GM23338 (cell line): Measurements from ENCODE around the gene HUS1. TPM values are rescaled to one million over a fixed set of nuclear protein-coding genes. Genes with fewer than 3 reads are reported as not detected.

Experiments
- ATAC-seq: fragments of 200-7000 bp; cut with Tn5 transposase; 3 replicates; pipeline ENCODE4 v1.9.1; 2020
- DNase-seq: peaks from one replicate; pipeline ENCODE4 v3.0.0-alpha.2; 2015; ENCODE audit warnings: low spot score
- H2AFZ ChIP-seq: fragments of 200-600 bp; sonication (generic); 2 replicates; pipeline ENCODE4 v1.8.0; 2016; ENCODE audit warnings: antibody characterized with exemption, mild to moderate bottlenecking, moderate library complexity
- H3F3A ChIP-seq: fragments of 200-600 bp; sonication (generic); replicated peaks from 2 replicates; pipeline ENCODE4 v1.8.0; 2017; ENCODE audit warnings: antibody characterized with exemption, mixed run types, low read depth
- H3K27ac ChIP-seq: fragments of 200-600 bp; sonication (generic); 2 replicates; pipeline ENCODE4 v1.6.1; 2016; ENCODE audit warnings: low read depth
- H3K27me3 ChIP-seq: fragments of 200-600 bp; sonication (generic); 2 replicates; pipeline ENCODE4 v1.8.0; 2016; ENCODE audit warnings: mild to moderate bottlenecking, mixed run types, moderate library complexity; ENCODE audit not compliant: insufficient read depth
- H3K36me3 ChIP-seq: fragments of 200-600 bp; sonication (generic); 2 replicates; pipeline ENCODE4 v1.8.0; 2016; ENCODE audit warnings: mild to moderate bottlenecking; ENCODE audit not compliant: insufficient read depth
- H3K4me1 ChIP-seq: fragments of 200-600 bp; sonication (generic); 2 replicates; pipeline ENCODE4 v1.8.0; 2016; ENCODE audit warnings: mild to moderate bottlenecking, moderate library complexity; ENCODE audit not compliant: insufficient read depth
- H3K4me2 ChIP-seq: fragments of 200-600 bp; sonication (generic); 2 replicates; pipeline ENCODE4 v1.7.1; 2017; ENCODE audit warnings: mixed run types
- H3K4me3 ChIP-seq: fragments of 200-600 bp; sonication (generic); 2 replicates; pipeline ENCODE4 v1.6.1; 2016; ENCODE audit warnings: mixed run types
- H3K79me2 ChIP-seq: fragments of 200-600 bp; sonication (generic); replicated peaks from 2 replicates; pipeline ENCODE4 v1.8.0; 2017; ENCODE audit warnings: mild to moderate bottlenecking; ENCODE audit not compliant: insufficient read depth
- H3K9me2 ChIP-seq: fragments of 200-600 bp; sonication (generic); 2 replicates; pipeline ENCODE4 v1.8.0; 2017; ENCODE audit not compliant: insufficient read depth
- H4K20me1 ChIP-seq: fragments of 200-600 bp; sonication (generic); replicated peaks from 2 replicates; pipeline ENCODE4 v1.8.0; 2017; ENCODE audit warnings: mild to moderate bottlenecking; ENCODE audit not compliant: insufficient read depth
- H3K27ac Mint-ChIP-seq: 2 replicates; pipeline ENCODE4 v1.8.0; 2020; ENCODE audit warnings: inconsistent platforms, mild to moderate bottlenecking, moderate library complexity, mixed read lengths
- H3K27me3 Mint-ChIP-seq: 3 replicates; pipeline ENCODE4 v1.8.0; 2022; ENCODE audit warnings: low read depth, mild to moderate bottlenecking, moderate library complexity, mixed read lengths, inconsistent platforms; ENCODE audit not compliant: insufficient read depth, poor library complexity
- H3K36me3 Mint-ChIP-seq: 3 replicates; pipeline ENCODE4 v1.8.0; 2021; ENCODE audit warnings: low read depth, mild to moderate bottlenecking, inconsistent platforms, moderate library complexity, mixed read lengths
- H3K4me1 Mint-ChIP-seq: 3 replicates; pipeline ENCODE4 v1.8.0; 2020; ENCODE audit warnings: mild to moderate bottlenecking, inconsistent platforms, mixed read lengths
- H3K4me3 Mint-ChIP-seq: 3 replicates; pipeline ENCODE4 v1.8.0; 2021; ENCODE audit warnings: moderate library complexity, mild to moderate bottlenecking, inconsistent platforms, mixed read lengths
- H3K9me3 Mint-ChIP-seq: 3 replicates; pipeline ENCODE4 v1.8.0; 2020; ENCODE audit warnings: moderate library complexity, mild to moderate bottlenecking, inconsistent platforms, mixed read lengths
- EZH2 ChIP-seq: fragments of 200-600 bp; sonication (generic); IDR thresholded peaks from one replicate; pipeline ENCODE4 v1.8.0; 2017; ENCODE audit warnings: antibody characterized with exemption, mild to moderate bottlenecking, low read depth; ENCODE audit not compliant: unreplicated experiment
- EZH2phosphoT487 ChIP-seq: fragments of 200-600 bp; sonication (generic); IDR thresholded peaks from one replicate; pipeline ENCODE4 v1.8.1; 2018; ENCODE audit warnings: antibody characterized with exemption; ENCODE audit not compliant: unreplicated experiment
- NANOG ChIP-seq: IDR thresholded peaks from 2 replicates; pipeline ENCODE4 v1.6.1; 2016; ENCODE audit warnings: antibody characterized with exemption, borderline replicate concordance
- STAT1 ChIP-seq: IDR thresholded peaks from one replicate; pipeline ENCODE4 v1.6.1; 2016; ENCODE audit warnings: antibody characterized with exemption; ENCODE audit not compliant: unreplicated experiment
- ZNF462 ChIP-seq: fragments of 250-450 bp; sonication (Bioruptor Pico); IDR thresholded peaks from 2 replicates; pipeline ENCODE4 v1.5.0; 2020; ENCODE audit warnings: mild to moderate bottlenecking, moderate library complexity
- polyA plus RNA-seq: library from polyadenylated mRNA; unstranded; fragments of >200 nt; fragmentation: Nextera tagmentation; extraction: Ambion mirVana; gene quantifications from 2 replicates; pipeline ENCODE4 v1.2.1, GENCODE V29; 2016
- total RNA-seq: library from RNA; depleted of rRNA; stranded (reverse); fragments of >200 nt; shearing (Covaris generic); gene quantifications from 2 replicates; pipeline ENCODE4 v1.2.3, GENCODE V29; 2014
- TF ChIP-seq, protein P1 (sequence below), 2 experiments: fragments of 200-600 bp in 1 of 2; sonication (generic) in 1 of 2; conservative IDR thresholded peaks; 2 replicates each; pipeline versions ENCODE4 v1.5.1 to v1.6.1; 2016 to 2017; ENCODE audit warnings: antibody characterized with exemption in 2 of 2, low read depth in 2 of 2, mild to moderate bottlenecking in 2 of 2, moderate library complexity in 1 of 2
- TF ChIP-seq, protein P2 (sequence below): IDR thresholded peaks from one replicate; pipeline ENCODE4 v1.6.1; 2018; ENCODE audit warnings: antibody characterized with exemption; ENCODE audit not compliant: unreplicated experiment

Gene HUS1
- total and polyA plus RNA-seq, 2 experiments from 2014 or later, result 14.9 to 29.7 TPM

GRCh38 chr7:47932016-47932415, 47.4 kb downstream of the HUS1 start:
- no peaks in the 10 kb centered on the region for H3K36me3 ChIP-seq
- no peaks in the 10 kb centered on the region for H3K27me3 ChIP-seq
- DNase-seq (no peak), ATAC-seq (no peak)
- no peak overlapping the region for H3K4me3 ChIP-seq
- Mint-ChIP-seq H3K9me3 (no peaks in the 10 kb centered on the region), H3K4me1 (peaks cover 5% of the 10 kb centered on the region; the same call in 2 of the 3 replicates), H3K27ac (no peak overlapping the region), H3K27me3 (peaks cover 4% of the 10 kb centered on the region), H3K4me3 (no peak overlapping the region), H3K36me3 (no peaks in the 10 kb centered on the region)
- no peaks in the 10 kb centered on the region for H4K20me1 ChIP-seq
- H3K4me2 ChIP-seq, result no peak overlapping the region
- H2AFZ ChIP-seq, result peak overlapping the region; percentile 47; the same call in 1 of the 2 replicates
- no peak for TF ChIP-seq EZH2phosphoT487
- no peaks in the 10 kb centered on the region for H3K79me2 ChIP-seq
- no peaks in the 10 kb centered on the region for H3F3A ChIP-seq
- no peaks in the 10 kb centered on the region; the same call in 1 of the 2 replicates for H3K9me2 ChIP-seq
- no peak overlapping the region for H3K27ac ChIP-seq
- no peaks in the 10 kb centered on the region for H3K4me1 ChIP-seq

DNA sequence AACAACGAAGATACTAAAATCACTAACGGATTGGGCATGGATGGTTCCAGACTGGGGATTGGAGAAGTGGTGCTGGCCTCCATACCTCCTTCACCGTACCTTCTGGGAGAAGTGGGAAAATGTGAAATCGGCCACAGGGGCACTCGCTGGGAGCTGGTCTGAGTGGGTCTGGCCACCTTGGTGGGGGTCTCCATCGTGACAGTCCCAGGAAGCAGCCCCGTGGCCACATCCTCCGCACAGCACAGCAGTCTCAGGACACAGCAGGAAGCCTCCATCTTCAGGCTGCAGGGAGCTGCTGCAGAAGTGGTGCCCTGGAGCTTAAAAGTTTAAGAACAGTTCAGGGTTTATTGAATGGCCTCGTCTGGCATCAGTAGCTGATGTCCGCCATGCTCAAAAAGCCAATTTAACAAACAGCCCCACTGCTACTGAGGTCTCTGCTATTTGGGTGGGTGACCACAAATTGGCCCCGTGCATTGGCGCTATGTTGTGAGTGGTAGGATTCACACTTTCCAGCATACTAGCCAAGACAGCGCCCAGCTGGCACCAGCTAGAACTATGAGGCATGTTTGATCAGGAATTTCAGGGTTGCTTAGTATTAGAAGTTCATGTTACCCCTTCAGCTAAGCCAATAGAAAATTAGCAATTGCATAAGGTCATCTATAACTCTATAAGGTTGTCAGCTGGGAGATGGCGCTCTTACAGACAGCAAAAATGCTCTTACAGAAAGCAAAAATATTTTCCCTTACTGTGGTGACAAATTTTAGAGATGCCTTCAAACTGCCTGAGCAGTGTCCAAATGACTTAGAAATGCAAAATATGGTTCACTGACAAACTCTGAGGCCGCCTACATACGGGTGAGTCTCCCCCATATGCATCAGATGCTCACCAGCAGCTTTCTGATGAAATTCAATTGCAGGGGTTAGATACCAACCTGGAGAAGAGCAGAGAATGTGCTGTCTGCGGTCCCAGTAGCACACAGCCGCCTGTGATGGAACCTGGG, 48.1 kb downstream of the HUS1 start:
- DNase-seq (no peak), ATAC-seq (no peak)
- TF ChIP-seq STAT1 (no peak), EZH2 (no peak), NANOG (no peak), ZNF462 (CRISPR knock-in tag) (no peak), EZH2phosphoT487 (no peak)
- TF ChIP-seq, protein P1, sequence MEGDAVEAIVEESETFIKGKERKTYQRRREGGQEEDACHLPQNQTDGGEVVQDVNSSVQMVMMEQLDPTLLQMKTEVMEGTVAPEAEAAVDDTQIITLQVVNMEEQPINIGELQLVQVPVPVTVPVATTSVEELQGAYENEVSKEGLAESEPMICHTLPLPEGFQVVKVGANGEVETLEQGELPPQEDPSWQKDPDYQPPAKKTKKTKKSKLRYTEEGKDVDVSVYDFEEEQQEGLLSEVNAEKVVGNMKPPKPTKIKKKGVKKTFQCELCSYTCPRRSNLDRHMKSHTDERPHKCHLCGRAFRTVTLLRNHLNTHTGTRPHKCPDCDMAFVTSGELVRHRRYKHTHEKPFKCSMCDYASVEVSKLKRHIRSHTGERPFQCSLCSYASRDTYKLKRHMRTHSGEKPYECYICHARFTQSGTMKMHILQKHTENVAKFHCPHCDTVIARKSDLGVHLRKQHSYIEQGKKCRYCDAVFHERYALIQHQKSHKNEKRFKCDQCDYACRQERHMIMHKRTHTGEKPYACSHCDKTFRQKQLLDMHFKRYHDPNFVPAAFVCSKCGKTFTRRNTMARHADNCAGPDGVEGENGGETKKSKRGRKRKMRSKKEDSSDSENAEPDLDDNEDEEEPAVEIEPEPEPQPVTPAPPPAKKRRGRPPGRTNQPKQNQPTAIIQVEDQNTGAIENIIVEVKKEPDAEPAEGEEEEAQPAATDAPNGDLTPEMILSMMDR (conservative IDR thresholded peaks at IDR 0.05; ENCODE audit: low read depth in 2 of 2), result no peak
- TF ChIP-seq, protein P2, sequence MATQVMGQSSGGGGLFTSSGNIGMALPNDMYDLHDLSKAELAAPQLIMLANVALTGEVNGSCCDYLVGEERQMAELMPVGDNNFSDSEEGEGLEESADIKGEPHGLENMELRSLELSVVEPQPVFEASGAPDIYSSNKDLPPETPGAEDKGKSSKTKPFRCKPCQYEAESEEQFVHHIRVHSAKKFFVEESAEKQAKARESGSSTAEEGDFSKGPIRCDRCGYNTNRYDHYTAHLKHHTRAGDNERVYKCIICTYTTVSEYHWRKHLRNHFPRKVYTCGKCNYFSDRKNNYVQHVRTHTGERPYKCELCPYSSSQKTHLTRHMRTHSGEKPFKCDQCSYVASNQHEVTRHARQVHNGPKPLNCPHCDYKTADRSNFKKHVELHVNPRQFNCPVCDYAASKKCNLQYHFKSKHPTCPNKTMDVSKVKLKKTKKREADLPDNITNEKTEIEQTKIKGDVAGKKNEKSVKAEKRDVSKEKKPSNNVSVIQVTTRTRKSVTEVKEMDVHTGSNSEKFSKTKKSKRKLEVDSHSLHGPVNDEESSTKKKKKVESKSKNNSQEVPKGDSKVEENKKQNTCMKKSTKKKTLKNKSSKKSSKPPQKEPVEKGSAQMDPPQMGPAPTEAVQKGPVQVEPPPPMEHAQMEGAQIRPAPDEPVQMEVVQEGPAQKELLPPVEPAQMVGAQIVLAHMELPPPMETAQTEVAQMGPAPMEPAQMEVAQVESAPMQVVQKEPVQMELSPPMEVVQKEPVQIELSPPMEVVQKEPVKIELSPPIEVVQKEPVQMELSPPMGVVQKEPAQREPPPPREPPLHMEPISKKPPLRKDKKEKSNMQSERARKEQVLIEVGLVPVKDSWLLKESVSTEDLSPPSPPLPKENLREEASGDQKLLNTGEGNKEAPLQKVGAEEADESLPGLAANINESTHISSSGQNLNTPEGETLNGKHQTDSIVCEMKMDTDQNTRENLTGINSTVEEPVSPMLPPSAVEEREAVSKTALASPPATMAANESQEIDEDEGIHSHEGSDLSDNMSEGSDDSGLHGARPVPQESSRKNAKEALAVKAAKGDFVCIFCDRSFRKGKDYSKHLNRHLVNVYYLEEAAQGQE, result no peak

More for the DNA sequence above, 48.1 kb downstream of the HUS1 start:
- Histone ChIP-seq H3K27ac (no peak overlapping the region), H3K79me2 (no peaks in the 10 kb centered on the region), H3K4me3 (no peak overlapping the region), H3K4me1 (no peaks in the 10 kb centered on the region), H3K36me3 (no peaks in the 10 kb centered on the region), H4K20me1 (no peaks in the 10 kb centered on the region), H3K27me3 (no peaks in the 10 kb centered on the region), H3F3A (no peaks in the 10 kb centered on the region), H3K4me2 (no peak overlapping the region), H2AFZ (0 out of 2 replicates have a peak overlapping the region, but pooled peaks have one; percentile 47), H3K9me2 (no peaks in the 10 kb centered on the region; the same call in 1 of the 2 replicates)
- no peak overlapping the region for H3K4me3 Mint-ChIP-seq
- peaks cover under 1% of the 10 kb centered on the region; the same call in 2 of the 3 replicates for H3K36me3 Mint-ChIP-seq
- peaks cover 4% of the 10 kb centered on the region for H3K27me3 Mint-ChIP-seq
- H3K4me1 Mint-ChIP-seq, result peaks cover 2% of the 10 kb centered on the region; the same call in 1 of the 3 replicates
- no peak overlapping the region for H3K27ac Mint-ChIP-seq
- no peaks in the 10 kb centered on the region for H3K9me3 Mint-ChIP-seq
